GM19023 (cell line): ENCODE measurements around the gene KIAA1143.

Source experiments
- ATAC-seq: cut with Tn5 transposase; IDR thresholded peaks from one replicate; pipeline ENCODE4 v1.9.1; 2021; ENCODE audit warnings: mild to moderate bottlenecking, moderate library complexity; ENCODE audit not compliant: unreplicated experiment

KIAA1143 gene

GRCh38 chr3:44761424-44762169, at the start of gene KIAA1143, which contains the start of gene KIF15:
KIAA1143 (minus strand) TSS chr3:44761619; CDS start chr3:44761602, 17 bp downstream.
KIF15 (plus strand) TSS chr3:44761794; CDS start chr3:44761866, 72 bp downstream.
- peak; percentile 83 for ATAC-seq

DNA sequence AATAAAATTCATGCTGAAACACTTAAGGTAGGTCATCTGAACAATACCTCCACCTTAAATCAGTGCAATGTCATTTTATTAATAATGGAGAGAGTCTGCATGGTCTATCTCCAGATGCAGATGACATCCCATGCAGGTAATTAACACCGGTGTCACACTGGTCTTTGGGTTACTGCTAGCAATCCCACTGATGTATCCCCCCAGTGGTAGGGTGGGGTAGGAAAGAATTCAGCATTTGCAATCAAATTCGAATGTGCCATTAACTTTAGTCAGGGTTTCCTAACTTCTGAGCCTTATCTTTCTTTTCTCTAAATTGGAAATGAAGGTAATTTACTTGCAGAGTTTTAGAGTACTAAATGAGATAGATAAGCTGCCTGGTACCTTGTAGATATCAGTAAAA, 44.5 kb upstream of the KIAA1143 start:
- no peak for ATAC-seq

DNA sequence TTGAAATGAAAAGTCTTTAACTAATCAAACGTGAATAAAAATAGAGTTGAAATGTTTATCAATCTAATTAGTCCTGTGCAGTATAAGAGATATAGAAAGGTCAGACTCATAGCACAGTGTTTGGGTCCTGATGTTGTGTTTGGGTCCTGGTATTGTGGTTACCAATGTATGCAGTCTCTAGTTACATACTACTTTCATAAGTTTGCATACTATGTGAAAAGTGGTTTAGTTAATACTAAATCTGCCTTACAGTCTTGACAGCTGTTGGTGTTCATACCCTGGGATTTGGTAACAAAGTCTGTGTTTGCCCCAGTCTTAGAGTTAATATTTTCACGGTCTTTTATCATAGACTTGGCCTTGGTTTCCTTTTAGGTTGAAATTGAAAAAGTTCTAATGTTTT, 41.9 kb upstream of the KIAA1143 start:
- ATAC-seq, result no peak

DNA sequence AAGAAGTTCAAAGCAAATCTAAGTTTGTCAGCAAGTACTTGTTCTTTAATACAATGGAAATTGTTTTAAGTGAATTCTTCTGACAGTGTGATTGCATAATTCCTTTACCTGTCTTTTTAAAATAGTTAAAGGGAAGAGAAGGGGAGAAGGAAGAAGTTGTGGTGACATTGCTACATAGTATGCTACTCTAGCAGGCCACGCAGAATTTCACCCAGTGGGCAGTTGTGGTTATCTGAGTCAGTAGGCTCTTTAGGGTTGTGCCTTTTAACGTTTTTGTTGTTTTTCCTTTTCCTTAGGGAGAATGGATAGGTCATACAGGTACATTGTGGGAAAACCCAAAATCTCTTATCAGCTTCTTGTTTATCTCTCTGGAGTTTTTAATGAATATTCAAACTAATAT, 40.6 kb upstream of the KIAA1143 start:
- no peak for ATAC-seq

DNA sequence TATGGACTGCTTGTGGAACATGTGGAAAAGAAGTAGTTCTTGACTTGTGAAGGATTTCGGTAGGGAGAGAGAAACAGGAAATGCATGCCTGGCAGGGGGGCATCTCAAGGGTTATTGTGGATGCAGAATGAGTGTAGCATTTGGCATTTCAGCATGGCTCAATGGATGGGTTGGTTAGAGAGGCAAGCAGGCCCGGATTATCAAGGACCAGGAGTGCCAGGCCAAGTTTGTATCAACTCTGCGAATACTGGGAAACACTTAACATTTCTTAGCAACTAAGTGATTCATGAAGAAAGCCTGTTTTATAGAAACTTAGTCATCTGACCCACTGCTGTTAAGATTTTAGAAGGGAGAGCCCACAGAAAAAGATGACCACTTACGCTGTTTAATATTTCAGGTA, 33.8 kb upstream of the KIAA1143 start:
- ATAC-seq, result no peak

DNA sequence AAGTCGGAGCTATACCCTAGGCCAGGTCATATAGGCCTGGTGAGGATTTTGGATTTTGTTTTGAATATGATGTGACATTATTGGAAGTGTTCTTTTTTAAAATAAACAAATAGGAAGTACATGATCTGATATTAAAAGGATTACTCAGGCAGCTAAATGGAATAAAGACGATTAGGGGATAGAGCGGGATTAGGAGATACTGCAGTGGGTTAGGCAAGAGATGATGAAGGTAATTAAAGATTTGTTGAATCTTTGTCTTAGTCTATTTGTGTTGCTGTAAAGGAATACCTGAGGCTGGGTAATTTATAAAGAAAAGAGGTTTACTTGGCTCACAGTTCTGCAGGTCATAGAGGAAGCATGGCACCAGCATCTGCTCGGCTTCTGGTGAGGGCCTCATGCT, 21.5 kb upstream of the KIAA1143 start:
- ATAC-seq, result no peak

DNA sequence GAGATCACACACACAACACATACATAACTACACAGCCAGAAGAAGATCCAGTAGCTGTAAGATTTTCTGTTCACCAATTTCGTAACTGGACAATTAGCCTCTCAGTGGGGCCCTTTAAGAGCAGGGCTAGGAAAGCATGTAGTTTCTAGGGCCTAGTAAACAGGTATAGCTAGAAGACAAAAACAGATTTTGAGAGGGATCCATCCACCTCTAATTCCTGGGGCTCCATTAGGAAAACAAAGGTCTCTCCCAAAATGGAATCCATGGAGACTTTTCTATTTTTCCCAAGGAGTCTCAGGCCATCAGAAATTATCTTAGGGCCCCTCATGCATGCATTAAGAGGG, 10.7 kb upstream of the KIAA1143 start:
- ATAC-seq, result no peak

DNA sequence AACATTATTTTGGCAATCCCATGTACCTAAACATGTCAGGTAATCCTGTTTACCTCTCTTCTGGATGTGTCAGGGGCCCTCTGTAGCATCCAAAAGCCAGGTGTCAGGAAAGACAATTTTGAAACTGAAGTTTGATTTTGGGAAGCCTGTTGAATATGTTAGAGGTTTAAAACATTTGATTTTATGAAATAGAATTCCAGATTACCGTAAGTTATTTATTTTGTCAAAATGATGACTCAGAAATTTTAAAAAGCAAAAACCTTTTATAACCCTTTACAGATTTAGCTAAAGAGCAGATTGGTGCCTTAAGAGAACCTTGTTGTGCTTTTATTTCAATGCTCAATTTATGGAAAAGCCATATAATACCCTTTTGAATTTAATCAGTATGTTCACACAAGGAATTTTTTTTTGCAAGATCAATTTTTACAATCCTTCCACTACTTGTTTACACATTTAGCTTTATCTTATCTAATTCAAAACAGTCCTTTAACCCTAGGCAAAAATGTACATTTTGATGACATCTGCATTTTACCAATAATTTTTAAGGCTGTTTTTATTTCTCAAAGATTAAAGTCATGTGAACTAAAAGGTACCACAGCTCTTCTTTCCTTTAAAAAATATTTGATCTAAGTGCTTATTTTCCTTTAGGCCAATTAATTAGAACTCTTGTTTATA, 10.1 kb upstream of the KIAA1143 start:
- no peak for ATAC-seq

GRCh38 chr3:44764248-44764647, 2.8 kb upstream of the KIAA1143 start:
- ATAC-seq, result no peak

GRCh38 chr3:44762690-44763089, 1.3 kb upstream of the KIAA1143 start:
- ATAC-seq, result no peak

DNA sequence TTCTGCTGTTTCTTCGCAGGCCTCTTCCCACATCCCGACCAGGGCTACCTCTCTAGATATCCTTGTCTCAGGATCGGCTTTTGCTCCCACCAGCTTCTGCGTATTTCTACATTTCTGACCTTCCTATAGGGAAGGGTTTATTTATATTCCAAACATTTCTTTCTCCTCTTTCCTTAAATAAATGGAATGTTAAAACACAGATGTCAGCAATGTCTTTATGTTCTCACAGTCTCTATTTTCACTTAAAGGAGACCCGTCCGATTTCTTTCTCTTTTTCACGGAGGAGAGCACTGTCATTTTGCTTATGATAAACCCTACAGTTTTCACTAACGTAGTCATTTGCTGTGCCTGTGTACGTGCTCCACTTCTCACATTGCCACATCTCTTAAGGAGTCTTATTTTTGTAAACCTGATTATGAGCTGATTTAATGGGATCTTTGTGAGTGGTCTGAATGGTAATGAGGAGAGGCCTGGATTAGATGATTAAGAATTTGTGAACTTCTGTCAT, 805 bp upstream of the KIAA1143 start:
- peak; percentile 32 for ATAC-seq

DNA sequence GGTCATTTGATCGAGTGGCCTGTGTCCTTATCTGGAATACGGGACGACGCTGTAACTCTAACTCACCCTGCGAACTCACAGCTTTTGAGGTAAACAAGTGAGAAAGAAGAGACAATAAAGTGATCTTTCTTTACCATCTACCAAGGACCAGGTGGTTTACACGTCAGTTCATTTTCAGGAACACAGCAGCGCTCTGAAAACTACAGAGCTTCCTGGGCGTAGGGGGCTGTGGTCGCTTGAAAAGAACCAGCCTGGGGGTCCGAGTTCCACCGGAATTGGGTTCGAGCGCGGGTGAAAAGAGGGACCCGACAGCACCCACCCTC, 357 bp downstream of the KIAA1143 start:
- ATAC-seq, result no peak

GRCh38 chr3:44734646-44735168, 26.7 kb downstream of the KIAA1143 start:
- ATAC-seq, result no peak

- ATAC-seq, result peak; percentile 85
Measured at GRCh38 chr3:44729384-44729910, 32.0 kb downstream of the KIAA1143 start, which contains the start of gene ZNF501. ZNF501 (plus strand) TSS chr3:44729635; CDS start chr3:44734422, 4,787 bp downstream.

GRCh38 chr3:44722103-44722401, 39.4 kb downstream of the KIAA1143 start:
- no peak for ATAC-seq

GRCh38 chr3:44721231-44722102, 40.0 kb downstream of the KIAA1143 start:
- no peak for ATAC-seq

DNA sequence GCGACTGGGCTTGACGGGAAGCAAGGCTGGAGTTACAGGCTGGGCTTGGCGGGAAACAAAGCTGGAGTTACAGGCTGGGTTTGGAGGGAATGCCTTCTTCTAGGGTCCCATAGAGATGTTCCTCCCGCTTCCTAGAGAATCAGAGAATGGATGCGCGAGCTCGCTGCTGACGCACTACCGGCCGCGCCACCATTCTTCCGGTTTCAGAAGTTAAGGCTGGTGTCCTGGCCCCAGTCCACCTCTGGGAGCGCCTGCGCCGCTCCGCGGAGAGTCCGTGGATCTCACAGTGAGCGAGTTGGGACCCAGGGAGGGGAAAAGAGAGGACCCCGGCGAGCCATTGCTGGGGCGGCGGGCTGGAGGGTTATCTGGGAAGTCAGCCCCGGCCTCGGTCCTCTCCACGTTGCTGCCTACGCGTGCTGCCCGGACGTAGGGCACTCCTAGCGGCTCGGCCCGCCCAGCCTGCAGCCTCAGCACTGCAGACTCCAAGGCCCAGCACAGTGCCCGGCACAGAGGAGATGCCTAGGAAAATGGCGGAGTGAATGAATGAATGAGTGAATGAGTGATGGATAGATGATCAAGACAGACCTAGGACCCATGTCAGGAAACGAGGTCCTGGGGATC, 48.9 kb downstream of the KIAA1143 start, which contains the start of gene ZNF502:
Gene ZNF502 (plus strand): TSS at position 206 of the 621 bp plus-strand sequence. CDS start 7,602 bp downstream, outside the sequence.
- ATAC-seq, result no peak
